HG02588 (cell line): ENCODE data around the gene CDC7.
"Not testable (repeated sequence)": the region's sequence is repeated elsewhere in the genome, so short reads cannot be mapped to it uniquely, and the experiment has no call there.

ENCODE experiments used
- ATAC-seq: cut with Tn5 transposase; IDR thresholded peaks from one replicate; pipeline ENCODE4 v1.9.1; 2021; ENCODE audit warnings: mild to moderate bottlenecking, moderate library complexity; ENCODE audit not compliant: unreplicated experiment

The CDC7 gene

GRCh38 chr1:91510754-91511153 lies 10.1 kb downstream of the CDC7 start:
- ATAC-seq = no peak

GRCh38 chr1:91511386-91511785 lies 10.7 kb downstream of the CDC7 start:
- no peak for ATAC-seq

GRCh38 chr1:91513160-91513559 lies 12.5 kb downstream of the CDC7 start:
- no peak for ATAC-seq

- no peak for ATAC-seq
These were observed 13.1 kb downstream of the CDC7 start for GRCh38 chr1:91513706-91514105.

GRCh38 chr1:91515994-91516393 lies 15.3 kb downstream of the CDC7 start:
- no peak for ATAC-seq

- not testable (repeated sequence) for ATAC-seq
These were observed 16.0 kb downstream of the CDC7 start for GRCh38 chr1:91516605-91517004.

GRCh38 chr1:91519167-91519566 lies 18.5 kb downstream of the CDC7 start:
- not testable (repeated sequence) for ATAC-seq

GRCh38 chr1:91520942-91521507 lies 20.4 kb downstream of the CDC7 start:
- ATAC-seq = no peak

- ATAC-seq = peak; percentile 99
These were observed 22.8 kb downstream of the CDC7 start for GRCh38 chr1:91523482-91523881.

- no peak for ATAC-seq
These were observed 25.8 kb downstream of the CDC7 start for GRCh38 chr1:91526496-91526895.

- ATAC-seq = no peak
These were observed 26.7 kb downstream of the CDC7 start for GRCh38 chr1:91527266-91527765.

GRCh38 chr1:91527781-91528180 lies 27.1 kb downstream of the CDC7 start:
- no peak for ATAC-seq

GRCh38 chr1:91529856-91530255 lies 29.2 kb downstream of the CDC7 start:
- no peak for ATAC-seq

GRCh38 chr1:91533361-91534024 lies 32.8 kb downstream of the CDC7 start:
- ATAC-seq = no peak

- no peak for ATAC-seq
These were observed 34.8 kb downstream of the CDC7 start for GRCh38 chr1:91535441-91535840.

GRCh38 chr1:91537281-91537986 lies 36.8 kb downstream of the CDC7 start:
- ATAC-seq = no peak

GRCh38 chr1:91537987-91538304 lies 37.3 kb downstream of the CDC7 start:
- ATAC-seq = no peak

- no peak for ATAC-seq
These were observed 40.3 kb downstream of the CDC7 start for GRCh38 chr1:91540910-91541309.

- no peak for ATAC-seq
These were observed 41.4 kb downstream of the CDC7 start for GRCh38 chr1:91541918-91542533.

- no peak for ATAC-seq
These were observed 45.1 kb downstream of the CDC7 start for GRCh38 chr1:91545506-91546300.

GRCh38 chr1:91546301-91546581 lies 45.6 kb downstream of the CDC7 start:
- ATAC-seq = no peak
